ENCODE data around the gene SCNN1G. TPM values are rescaled to one million over a fixed set of nuclear protein-coding genes. Genes with fewer than 3 reads are reported as not detected.
A peak's percentile ranks its signal among the peaks of the same experiment; 100 is the strongest.

SCNN1G gene
- total and polyA plus RNA-seq, 9 of the 15 experiments (the other 6 are each of a cell fraction or from before 2014, with no cell fraction given) = not detected

DNA sequence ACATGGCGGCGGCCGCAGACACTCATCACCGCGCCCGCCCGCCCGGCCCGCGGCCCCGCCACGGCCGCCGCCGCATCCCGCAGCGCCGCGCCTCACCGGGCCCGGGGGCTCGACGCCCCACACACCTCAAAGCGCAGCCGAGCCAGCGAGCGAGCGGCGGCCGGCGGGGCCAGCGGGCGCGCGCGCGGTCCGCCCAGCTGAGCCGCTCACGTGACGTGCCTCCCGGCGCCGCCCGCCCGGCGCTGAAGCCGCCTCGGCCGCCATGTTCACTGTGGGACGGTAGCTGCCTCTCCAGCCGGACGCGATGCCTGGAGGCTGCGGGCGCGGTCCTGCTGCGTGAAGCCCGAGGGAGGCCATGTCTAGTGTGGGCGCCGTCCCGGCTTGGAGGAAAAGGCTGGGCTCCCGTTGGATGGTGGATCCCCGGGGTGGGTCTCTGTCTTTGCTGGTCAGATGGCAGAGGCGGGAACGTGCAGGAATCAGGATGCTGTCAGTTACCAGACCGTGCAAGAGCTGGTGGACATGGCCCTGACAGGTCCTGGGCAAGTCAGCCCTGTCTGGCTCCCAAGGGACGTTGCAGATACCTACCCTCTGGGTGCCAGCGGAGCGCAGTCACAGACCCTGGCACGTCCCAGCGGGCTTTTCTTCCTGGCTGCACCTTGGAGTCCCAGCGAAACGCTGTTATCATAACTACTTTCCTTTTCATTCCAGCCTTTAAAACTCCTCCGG is 33.1 kb upstream of the SCNN1G start, which contains the start of gene USP31 (continued):
- TF ChIP-seq, protein P1, sequence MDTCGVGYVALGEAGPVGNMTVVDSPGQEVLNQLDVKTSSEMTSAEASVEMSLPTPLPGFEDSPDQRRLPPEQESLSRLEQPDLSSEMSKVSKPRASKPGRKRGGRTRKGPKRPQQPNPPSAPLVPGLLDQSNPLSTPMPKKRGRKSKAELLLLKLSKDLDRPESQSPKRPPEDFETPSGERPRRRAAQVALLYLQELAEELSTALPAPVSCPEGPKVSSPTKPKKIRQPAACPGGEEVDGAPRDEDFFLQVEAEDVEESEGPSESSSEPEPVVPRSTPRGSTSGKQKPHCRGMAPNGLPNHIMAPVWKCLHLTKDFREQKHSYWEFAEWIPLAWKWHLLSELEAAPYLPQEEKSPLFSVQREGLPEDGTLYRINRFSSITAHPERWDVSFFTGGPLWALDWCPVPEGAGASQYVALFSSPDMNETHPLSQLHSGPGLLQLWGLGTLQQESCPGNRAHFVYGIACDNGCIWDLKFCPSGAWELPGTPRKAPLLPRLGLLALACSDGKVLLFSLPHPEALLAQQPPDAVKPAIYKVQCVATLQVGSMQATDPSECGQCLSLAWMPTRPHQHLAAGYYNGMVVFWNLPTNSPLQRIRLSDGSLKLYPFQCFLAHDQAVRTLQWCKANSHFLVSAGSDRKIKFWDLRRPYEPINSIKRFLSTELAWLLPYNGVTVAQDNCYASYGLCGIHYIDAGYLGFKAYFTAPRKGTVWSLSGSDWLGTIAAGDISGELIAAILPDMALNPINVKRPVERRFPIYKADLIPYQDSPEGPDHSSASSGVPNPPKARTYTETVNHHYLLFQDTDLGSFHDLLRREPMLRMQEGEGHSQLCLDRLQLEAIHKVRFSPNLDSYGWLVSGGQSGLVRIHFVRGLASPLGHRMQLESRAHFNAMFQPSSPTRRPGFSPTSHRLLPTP (IDR thresholded peaks at IDR 0.05; ENCODE audit: borderline replicate concordance, extremely low read depth, insufficient read length) = no peak
- TF ChIP-seq ZNF311 (CRISPR knock-in tag; IDR thresholded peaks at IDR 0.05) (0 out of 2 replicates have a peak, but pooled peaks have one; percentile 30), RBFOX2 (IDR thresholded peaks at IDR 0.05; ENCODE audit: low read depth, low read length) (peak; percentile 46; the same call in 1 of the 2 replicates), NR1H2 (CRISPR knock-in tag; IDR thresholded peaks at IDR 0.05) (no peak), MTA3 (IDR thresholded peaks at IDR 0.05; ENCODE audit: borderline replicate concordance) (peak; percentile 51; the same call in 1 of the 2 replicates), TCF7 (IDR thresholded peaks at IDR 0.05; ENCODE audit: borderline replicate concordance) (no peak), ZFP36 (IDR thresholded peaks at IDR 0.05; ENCODE audit: low read depth, low read length, partially characterized antibody) (peak; percentile 75), CEBPB (tag; IDR thresholded peaks at IDR 0.05) (no peak), TRIM24 (IDR thresholded peaks at IDR 0.05) (no peak), HMG20B (CRISPR knock-in tag; IDR thresholded peaks at IDR 0.05) (no peak), NFIC (IDR thresholded peaks at IDR 0.05) (peak; percentile 43; the same call in 1 of the 2 replicates), ZNF583 (CRISPR knock-in tag; IDR thresholded peaks at IDR 0.05) (peak; percentile 92)
- TF ChIP-seq, protein P2, sequence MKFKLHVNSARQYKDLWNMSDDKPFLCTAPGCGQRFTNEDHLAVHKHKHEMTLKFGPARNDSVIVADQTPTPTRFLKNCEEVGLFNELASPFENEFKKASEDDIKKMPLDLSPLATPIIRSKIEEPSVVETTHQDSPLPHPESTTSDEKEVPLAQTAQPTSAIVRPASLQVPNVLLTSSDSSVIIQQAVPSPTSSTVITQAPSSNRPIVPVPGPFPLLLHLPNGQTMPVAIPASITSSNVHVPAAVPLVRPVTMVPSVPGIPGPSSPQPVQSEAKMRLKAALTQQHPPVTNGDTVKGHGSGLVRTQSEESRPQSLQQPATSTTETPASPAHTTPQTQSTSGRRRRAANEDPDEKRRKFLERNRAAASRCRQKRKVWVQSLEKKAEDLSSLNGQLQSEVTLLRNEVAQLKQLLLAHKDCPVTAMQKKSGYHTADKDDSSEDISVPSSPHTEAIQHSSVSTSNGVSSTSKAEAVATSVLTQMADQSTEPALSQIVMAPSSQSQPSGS (CRISPR knock-in tag; IDR thresholded peaks at IDR 0.05) = no peak
- TF ChIP-seq, protein P3, sequence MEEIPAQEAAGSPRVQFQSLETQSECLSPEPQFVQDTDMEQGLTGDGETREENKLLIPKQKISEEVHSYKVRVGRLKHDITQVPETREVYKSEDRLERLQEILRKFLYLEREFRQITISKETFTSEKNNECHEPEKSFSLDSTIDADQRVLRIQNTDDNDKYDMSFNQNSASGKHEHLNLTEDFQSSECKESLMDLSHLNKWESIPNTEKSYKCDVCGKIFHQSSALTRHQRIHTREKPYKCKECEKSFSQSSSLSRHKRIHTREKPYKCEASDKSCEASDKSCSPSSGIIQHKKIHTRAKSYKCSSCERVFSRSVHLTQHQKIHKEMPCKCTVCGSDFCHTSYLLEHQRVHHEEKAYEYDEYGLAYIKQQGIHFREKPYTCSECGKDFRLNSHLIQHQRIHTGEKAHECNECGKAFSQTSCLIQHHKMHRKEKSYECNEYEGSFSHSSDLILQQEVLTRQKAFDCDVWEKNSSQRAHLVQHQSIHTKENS (CRISPR knock-in tag; IDR thresholded peaks at IDR 0.05) = no peak
- TF ChIP-seq, protein P4, sequence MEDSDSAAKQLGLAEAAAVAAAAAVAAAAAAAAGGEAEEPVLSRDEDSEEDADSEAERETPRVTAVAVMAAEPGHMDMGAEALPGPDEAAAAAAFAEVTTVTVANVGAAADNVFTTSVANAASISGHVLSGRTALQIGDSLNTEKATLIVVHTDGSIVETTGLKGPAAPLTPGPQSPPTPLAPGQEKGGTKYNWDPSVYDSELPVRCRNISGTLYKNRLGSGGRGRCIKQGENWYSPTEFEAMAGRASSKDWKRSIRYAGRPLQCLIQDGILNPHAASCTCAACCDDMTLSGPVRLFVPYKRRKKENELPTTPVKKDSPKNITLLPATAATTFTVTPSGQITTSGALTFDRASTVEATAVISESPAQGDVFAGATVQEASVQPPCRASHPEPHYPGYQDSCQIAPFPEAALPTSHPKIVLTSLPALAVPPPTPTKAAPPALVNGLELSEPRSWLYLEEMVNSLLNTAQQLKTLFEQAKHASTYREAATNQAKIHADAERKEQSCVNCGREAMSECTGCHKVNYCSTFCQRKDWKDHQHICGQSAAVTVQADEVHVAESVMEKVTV (CRISPR knock-in tag; IDR thresholded peaks at IDR 0.05) = no peak
- TF ChIP-seq, protein P5, sequence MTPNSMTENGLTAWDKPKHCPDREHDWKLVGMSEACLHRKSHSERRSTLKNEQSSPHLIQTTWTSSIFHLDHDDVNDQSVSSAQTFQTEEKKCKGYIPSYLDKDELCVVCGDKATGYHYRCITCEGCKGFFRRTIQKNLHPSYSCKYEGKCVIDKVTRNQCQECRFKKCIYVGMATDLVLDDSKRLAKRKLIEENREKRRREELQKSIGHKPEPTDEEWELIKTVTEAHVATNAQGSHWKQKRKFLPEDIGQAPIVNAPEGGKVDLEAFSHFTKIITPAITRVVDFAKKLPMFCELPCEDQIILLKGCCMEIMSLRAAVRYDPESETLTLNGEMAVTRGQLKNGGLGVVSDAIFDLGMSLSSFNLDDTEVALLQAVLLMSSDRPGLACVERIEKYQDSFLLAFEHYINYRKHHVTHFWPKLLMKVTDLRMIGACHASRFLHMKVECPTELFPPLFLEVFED (CRISPR knock-in tag; conservative IDR thresholded peaks at IDR 0.05) = 0 out of 2 replicates have a peak, but pooled peaks have one; percentile 38
- TF ChIP-seq, protein P6, sequence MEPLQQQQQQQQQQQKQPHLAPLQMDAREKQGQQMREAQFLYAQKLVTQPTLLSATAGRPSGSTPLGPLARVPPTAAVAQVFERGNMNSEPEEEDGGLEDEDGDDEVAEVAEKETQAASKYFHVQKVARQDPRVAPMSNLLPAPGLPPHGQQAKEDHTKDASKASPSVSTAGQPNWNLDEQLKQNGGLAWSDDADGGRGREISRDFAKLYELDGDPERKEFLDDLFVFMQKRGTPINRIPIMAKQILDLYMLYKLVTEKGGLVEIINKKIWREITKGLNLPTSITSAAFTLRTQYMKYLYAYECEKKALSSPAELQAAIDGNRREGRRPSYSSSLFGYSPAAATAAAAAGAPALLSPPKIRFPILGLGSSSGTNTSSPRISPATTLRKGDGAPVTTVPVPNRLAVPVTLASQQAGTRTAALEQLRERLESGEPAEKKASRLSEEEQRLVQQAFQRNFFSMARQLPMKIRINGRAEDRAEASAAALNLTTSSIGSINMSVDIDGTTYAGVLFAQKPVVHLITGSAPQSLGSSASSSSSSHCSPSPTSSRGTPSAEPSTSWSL (CRISPR knock-in tag; IDR thresholded peaks at IDR 0.05; ENCODE audit: borderline replicate concordance) = peak; percentile 62; the same call in 1 of the 2 replicates
